Gastroesophageal sphincter (tissue), 4 donors: Measurements from ENCODE around the gene NANS. TPM values are rescaled to one million over a fixed set of nuclear protein-coding genes. Genes with fewer than 3 reads are reported as not detected.
"Not testable (repeated sequence)": the region's sequence is repeated elsewhere in the genome, so short reads cannot be mapped to it uniquely, and the experiment has no call there.

Experiments used
- ATAC-seq: fragments of 150-250 bp; one replicate; pipeline ENCODE4 v1.9.1; 2016; ENCODE audit warnings: mild to moderate bottlenecking, moderate library complexity
- H3K27ac ChIP-seq, 4 donors: fragments of 200-600 bp; sonication (generic) in 3 of 4; 1 replicate in 3 of 4; 2 replicates in 1 of 4; pipeline ENCODE4 v1.5.1; 2016 to 2019
- H3K27me3 ChIP-seq: fragments of 200-600 bp; sonication (generic); one replicate; pipeline ENCODE4 v1.5.1; 2019
- H3K36me3 ChIP-seq, 2 donors: fragments of 200-600 bp; sonication (generic); one replicate each; pipeline ENCODE4 v1.5.1; 2019; ENCODE audit warnings: control low read depth in 1 of 2
- H3K4me1 ChIP-seq, 3 donors: fragments of 200-600 bp; sonication (generic); 1 replicate in 2 of 3; 2 replicates in 1 of 3; pipeline ENCODE4 v1.5.1; 2016 to 2019; ENCODE audit warnings: control low read depth in 2 of 3
- H3K4me3 ChIP-seq, 2 donors: fragments of 200-600 bp; sonication (generic); one replicate each; pipeline ENCODE4 v1.5.1; 2019; ENCODE audit warnings: mild to moderate bottlenecking in 1 of 2, moderate library complexity in 1 of 2
- H3K9me3 ChIP-seq, 3 donors: fragments of 200-600 bp; sonication (generic); one replicate each; pipeline ENCODE4 v1.5.1; 2017 to 2019; ENCODE audit warnings: control low read depth in 2 of 3
- CTCF ChIP-seq, 4 experiments: fragments of 200-600 bp in 2 of 4; fragments of 450-650 bp in 2 of 4; sonication (generic) in 1 of 4; IDR thresholded peaks; one replicate each; pipeline ENCODE4 v1.5.1; 2017 to 2019; ENCODE audit warnings: antibody characterized with exemption in 4 of 4, mild to moderate bottlenecking in 2 of 4, moderate library complexity in 2 of 4
- EP300 ChIP-seq: sonication (generic); formaldehyde crosslinking; IDR thresholded peaks from one replicate; pipeline ENCODE4 v1.6.1; 2017; ENCODE audit warnings: antibody characterized with exemption, mild to moderate bottlenecking
- POLR2A ChIP-seq, 2 donors: fragments of 450-650 bp; IDR thresholded peaks; one replicate each; pipeline ENCODE4 v1.6.1; 2017; ENCODE audit warnings: antibody characterized with exemption in 2 of 2, mild to moderate bottlenecking in 2 of 2, moderate library complexity in 1 of 2
- POLR2AphosphoS5 ChIP-seq: sonication (generic); formaldehyde crosslinking; IDR thresholded peaks from one replicate; pipeline ENCODE4 v1.6.1; 2017; ENCODE audit warnings: antibody characterized with exemption
- WGBS, 2 donors: methylation state at CpG; one replicate each; pipeline ENCODE4 v1.1.5; 2018; ENCODE audit warnings: low coverage in 1 of 2; 5-methylcytosine and 5-hydroxymethylcytosine counted together
- total RNA-seq, 4 donors: library from RNA; depleted of rRNA; stranded (reverse); fragments of >200 nt; gene quantifications; one replicate each; pipeline ENCODE4 v1.1.0, GENCODE V29; 2016

NANS gene
- total RNA-seq, 4 donors from 2014 or later = 21.5 to 58.3 (median 40.0) TPM

DNA sequence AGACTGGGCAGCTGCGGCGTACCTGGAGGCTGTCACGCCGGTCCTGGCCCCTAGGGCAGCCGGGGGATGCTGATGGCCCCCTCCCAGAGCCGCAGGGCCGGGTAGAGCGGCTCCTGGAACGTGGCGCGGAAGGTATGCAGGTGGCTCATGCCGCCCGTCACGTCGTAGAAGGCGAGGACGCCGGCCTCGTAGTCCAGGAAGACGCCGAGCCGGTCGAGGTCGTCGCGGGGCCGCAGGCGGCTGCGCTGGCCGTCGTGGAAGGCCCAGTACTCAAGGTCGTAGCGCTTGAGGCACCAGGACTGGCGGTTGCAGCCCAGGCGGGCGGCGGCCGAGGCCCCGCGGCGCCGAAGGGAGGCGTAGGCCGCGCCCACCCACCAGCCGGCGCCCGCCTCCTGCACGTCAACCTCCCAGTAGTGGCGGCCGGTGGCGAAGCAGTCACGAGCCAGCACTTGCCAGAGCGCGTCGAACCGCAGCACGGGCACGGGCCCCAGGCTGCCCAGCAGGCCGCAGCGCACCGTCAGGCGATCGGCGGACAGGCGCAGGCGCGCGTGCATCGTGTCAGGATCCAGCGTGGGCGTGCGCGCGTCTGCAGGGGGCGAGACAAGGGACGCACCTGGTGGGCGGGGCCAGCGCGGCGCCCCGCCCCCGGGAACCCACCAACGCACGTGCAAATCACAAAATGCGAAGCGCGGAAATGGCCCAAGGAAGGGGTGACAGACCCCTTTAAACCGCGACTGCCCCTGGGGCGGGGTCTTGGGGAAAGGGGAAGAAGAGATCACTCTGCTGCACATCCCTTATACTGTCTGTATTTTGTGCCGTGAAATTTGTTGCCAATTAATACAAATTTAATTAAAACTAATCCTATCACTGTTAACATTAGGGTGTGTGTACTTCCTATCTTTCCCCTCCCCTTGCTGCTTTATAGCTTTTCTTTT lies 31.2 kb downstream of the NANS start:
- ATAC-seq = peak; percentile 67

DNA sequence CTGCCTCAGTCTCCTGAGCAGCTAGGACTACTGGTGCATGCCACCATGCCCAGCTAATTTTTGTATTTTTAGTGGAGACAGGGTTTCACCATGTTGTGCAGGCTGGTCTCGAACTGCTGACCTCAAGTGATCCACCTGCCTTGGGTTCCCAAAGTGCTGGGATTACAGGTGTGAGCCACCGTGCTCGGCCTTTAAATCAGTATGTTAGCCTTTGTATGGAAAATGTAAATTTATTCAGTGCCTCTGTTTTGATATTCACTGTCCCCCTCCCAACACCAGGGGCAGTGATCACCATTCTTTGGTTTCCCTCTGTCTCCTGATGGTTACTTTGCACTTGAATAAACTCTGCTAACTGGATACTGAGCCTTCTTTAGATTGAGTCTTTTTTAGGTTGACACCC lies 34.1 kb downstream of the NANS start:
- H3K4me3 ChIP-seq, H3K4me1 ChIP-seq, H3K9me3 ChIP-seq, ATAC-seq, H3K27ac ChIP-seq: not testable (repeated sequence)
- Histone ChIP-seq H3K27me3 (peaks cover 16% of the 10 kb centered on the region), H3K36me3 (peaks cover 0 to 21% of the 10 kb centered on the region in 2 donors)
- 92% methylated on average over 2 to 3 of the region's 3 CpGs for WGBS, 2 donors

More for the DNA sequence above, 31.2 kb downstream of the NANS start:
- peak overlapping the region in 1 of 4 donors; percentile 1 for H3K27ac ChIP-seq
- TF ChIP-seq CTCF (IDR thresholded peaks at IDR 0.05) (no peak), POLR2A (IDR thresholded peaks at IDR 0.05) (no peak), POLR2AphosphoS5 (no peak), EP300 (no peak)
- peaks cover 0 to 10% (median 0%) of the 10 kb centered on the region in 3 donors for H3K4me1 ChIP-seq
- H3K4me3 ChIP-seq = peak overlapping the region in 1 of 2 donors; percentile 48
- peaks cover 0 to 24% of the 10 kb centered on the region in 2 donors for H3K36me3 ChIP-seq
- 37 to 68% methylated on average over 4 to 5 of the region's 92 CpGs for WGBS, 2 donors
- H3K27me3 ChIP-seq = peaks cover 6% of the 10 kb centered on the region
- no peaks in the 10 kb centered on the region for H3K9me3 ChIP-seq

- no peak overlapping the region for H3K4me3 ChIP-seq
These were observed 35.4 kb downstream of the NANS start for GRCh38 chr9:98091735-98092612.

GRCh38 chr9:98092613-98092931 lies 36.0 kb downstream of the NANS start:
- Histone ChIP-seq H3K4me1 (peaks cover 0 to 6% (median 0%) of the 10 kb centered on the region in 3 donors), H3K27ac (no peak overlapping the region), H3K27me3 (peaks cover 16% of the 10 kb centered on the region), H3K36me3 (peaks cover 0 to 31% of the 10 kb centered on the region in 2 donors), H3K9me3 (no peaks in the 10 kb centered on the region), H3K4me3 (no peak overlapping the region)
- no peak for TF ChIP-seq POLR2AphosphoS5
- no peak for TF ChIP-seq POLR2A (IDR thresholded peaks at IDR 0.05)
- 81 to 83% methylated on average over 10 to 11 of the region's 11 CpGs for WGBS, 2 donors
- ATAC-seq = no peak

More at GRCh38 chr9:98091735-98092612, 35.4 kb downstream of the NANS start:
- H3K27ac ChIP-seq = no peak overlapping the region
- no peak for TF ChIP-seq CTCF (IDR thresholded peaks at IDR 0.05)
- no peak for TF ChIP-seq EP300
- no peak for TF ChIP-seq POLR2AphosphoS5
- TF ChIP-seq POLR2A (IDR thresholded peaks at IDR 0.05) = no peak
- ATAC-seq = no peak
- 46 to 51% methylated on average over 12 to 14 of the region's 17 CpGs for WGBS, 2 donors
- H3K9me3 ChIP-seq = no peaks in the 10 kb centered on the region
- peaks cover 0 to 30% of the 10 kb centered on the region in 2 donors for H3K36me3 ChIP-seq
- peaks cover 16% of the 10 kb centered on the region for H3K27me3 ChIP-seq
- H3K4me1 ChIP-seq = peaks cover 0 to 10% (median 0%) of the 10 kb centered on the region in 3 donors

DNA sequence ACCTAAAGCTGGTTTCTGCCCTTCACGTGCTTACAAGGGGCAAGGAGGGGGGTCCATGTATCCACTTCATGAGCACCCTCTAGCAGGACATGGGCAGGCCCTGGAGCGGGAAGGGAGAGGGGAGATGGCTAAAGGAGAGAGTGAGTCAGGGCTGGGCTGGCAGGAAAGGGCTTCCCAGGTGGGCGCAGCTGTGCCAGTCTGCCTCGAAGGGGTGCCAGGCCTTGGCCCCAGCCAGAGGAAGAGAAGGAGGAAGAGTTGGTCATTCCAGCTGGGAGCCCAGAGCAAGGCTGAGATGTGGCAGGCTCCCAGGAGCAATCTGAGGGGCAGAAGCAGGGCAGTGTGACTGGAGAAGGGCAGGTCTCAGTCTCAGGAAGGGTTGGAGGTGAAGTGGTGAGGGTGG lies 37.8 kb downstream of the NANS start:
- ATAC-seq = no peak
- peaks cover 16% of the 10 kb centered on the region for H3K27me3 ChIP-seq
- no peaks in the 10 kb centered on the region for H3K9me3 ChIP-seq
- H3K36me3 ChIP-seq = peaks cover 0 to 49% of the 10 kb centered on the region in 2 donors
- TF ChIP-seq POLR2AphosphoS5 = no peak
- TF ChIP-seq EP300 = no peak
- no peak for TF ChIP-seq POLR2A (IDR thresholded peaks at IDR 0.05)
- TF ChIP-seq CTCF (IDR thresholded peaks at IDR 0.05) = no peak
- no peak overlapping the region for H3K4me3 ChIP-seq
- no peak overlapping the region for H3K27ac ChIP-seq
- no peaks in the 10 kb centered on the region for H3K4me1 ChIP-seq
- 81 to 100% methylated on average over 1 to 2 of the region's 4 CpGs for WGBS, 2 donors
